ENCODE results near the gene GUSB.

GUSB gene

DNA sequence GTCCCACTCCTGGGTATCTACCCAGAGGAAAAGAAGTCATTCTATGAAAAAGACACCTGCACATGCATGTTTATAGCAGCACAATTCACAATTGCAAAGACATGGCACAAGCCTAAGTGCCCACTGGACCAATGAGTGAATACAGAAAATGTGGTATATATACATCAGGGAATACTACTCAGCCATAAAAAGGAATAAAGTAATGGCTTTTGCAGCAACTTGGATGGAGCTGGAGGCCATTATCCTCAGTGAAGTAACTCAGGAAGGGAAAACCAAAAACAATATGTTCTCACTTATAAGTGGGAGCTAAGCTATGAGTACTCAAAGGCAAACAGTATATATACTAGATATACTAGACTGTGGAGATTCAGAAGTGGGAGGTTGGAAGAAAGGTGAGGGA, 55.4 kb downstream of the GUSB start:
- DNase-seq: no peak

DNA sequence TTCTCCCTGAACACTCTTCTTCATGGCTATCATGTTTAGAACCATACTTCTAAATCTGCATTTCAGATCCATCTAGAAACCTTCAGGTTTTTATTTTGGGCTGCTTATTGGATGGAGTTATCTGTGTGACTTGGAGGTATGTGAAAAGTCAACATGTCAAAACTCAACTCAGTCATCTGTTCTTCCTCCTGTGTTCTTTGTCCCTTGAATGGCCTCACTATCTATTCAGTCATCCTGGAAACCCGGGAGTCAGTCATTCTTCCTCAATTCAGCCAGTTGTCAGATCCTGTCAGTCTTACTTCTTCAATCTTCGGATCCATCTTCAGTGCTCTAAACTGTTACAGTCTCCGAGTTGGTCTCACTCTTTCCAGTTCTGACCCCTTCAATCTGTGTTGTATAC, 57.0 kb downstream of the GUSB start:
- DNase-seq: no peak

DNA sequence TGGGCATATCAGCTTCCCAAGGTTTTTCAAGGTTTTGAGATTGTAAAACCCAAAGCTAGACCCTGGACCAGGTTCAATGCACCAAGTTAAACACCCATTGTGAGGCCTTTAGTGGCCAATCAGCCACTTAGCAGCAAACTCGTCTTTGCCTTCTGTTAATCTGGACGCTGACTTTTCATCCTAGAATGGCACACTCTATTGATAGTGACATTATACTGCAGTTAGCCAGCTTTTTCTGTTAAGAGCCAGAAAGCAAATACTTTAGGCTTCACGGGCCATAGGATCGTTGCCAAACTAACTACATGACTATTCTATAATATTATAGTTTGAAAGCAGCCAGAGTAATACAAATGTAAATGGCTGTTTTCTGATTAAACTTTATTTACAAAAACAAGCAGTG, 57.8 kb downstream of the GUSB start:
- DNase-seq: no peak

DNA sequence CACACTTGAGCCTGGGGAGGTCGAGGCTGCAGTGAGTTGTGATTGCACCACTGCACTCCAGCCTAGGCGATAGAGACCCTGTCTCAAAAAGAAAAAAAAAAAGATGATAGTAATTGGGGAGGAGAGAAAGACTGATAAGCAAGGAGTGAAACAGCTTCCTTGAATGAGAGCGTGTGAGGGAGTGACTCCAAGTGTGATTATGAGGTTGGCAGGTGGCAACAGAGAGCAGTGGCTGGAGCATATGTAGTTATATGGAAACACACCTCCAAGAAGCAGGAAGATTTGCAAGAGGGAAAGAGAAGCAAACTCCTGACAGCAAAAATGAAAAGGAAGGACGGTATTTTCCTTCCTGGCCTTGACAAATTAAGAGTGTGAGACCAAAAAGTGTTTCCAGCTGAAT, 58.7 kb downstream of the GUSB start:
- no peak for DNase-seq

DNA sequence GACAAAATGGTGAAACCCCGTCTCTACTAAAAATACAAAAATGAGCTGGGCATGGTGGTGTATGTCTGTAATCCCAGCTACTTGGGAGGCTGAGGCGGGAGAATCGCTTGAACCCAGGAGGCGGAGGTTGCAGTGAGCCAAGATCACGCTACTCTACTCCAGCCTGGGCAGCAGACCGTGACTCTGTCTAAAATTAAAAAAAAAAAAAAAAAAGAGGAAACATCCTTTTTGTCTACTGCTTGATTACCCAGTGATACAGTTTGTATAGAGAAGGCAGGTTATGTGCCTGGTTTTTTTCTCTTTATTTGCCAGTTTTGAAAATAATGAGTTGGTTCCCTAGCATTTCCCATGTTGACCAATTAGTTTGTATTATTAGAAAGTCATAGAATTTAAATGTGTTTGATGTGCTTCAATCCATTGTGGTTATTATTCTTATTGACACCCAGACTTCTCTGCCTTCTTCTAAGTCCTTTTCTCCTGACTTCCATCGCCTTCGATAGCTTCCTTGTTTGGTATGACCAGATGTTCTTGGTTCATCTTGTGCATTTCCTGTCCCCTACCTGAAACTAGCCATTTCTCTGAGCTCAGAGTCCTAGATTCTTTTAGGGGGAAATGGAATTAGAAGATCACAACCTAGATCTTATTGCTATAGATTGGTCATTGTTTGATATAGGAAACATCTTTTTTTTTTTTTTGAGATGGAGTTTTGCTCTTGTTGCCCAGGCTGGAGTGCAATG, 65.9 kb downstream of the GUSB start:
- no peak for DNase-seq

DNA sequence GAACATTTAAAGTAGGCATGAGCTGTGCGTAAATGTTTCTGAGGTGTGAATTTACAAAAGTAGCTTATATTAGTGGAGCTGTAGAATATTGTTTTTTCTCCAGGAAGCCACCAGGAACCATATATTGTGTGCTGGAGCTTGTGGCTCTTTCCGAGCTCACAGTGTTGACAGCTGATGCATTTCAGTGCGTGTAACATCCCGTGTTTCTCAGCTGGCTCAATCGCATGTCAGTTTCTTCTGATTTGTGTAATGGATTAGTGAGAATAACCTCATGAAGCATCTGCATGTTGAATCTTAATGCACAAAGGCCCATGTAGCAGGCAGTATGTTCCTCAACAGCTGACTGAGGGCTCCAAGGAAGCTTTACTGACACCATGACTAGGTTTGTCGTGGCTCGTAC, 69.8 kb downstream of the GUSB start:
- DNase-seq: no peak
